ENCODE data around the gene FBXL20. TPM values are rescaled to one million over a fixed set of nuclear protein-coding genes. Genes with fewer than 3 reads are reported as not detected.

Gene FBXL20
- total and polyA plus RNA-seq, 4 donors: 1.6 to 8.4 (median 5.2) TPM

- Histone ChIP-seq H3K9ac (ENCODE audit: low read depth in 1 of 2, low read length in 2 of 2) (no peak overlapping the region), H3K9me3 (ENCODE audit: control insufficient read depth in 4 of 4, low read length in 3 of 4) (no peaks in the 10 kb centered on the region), H3K27ac (ENCODE audit: low read depth in 1 of 2, low read length in 2 of 2) (no peak overlapping the region), H3K36me3 (ENCODE audit: control insufficient read depth in 4 of 4, insufficient read depth in 3 of 4, low read depth in 1 of 4, low read length in 3 of 4) (no peaks in the 10 kb centered on the region), H3K4me3 (ENCODE audit: low read depth in 1 of 3, low read length in 3 of 3) (no peak overlapping the region), H3K27me3 (ENCODE audit: control insufficient read depth in 4 of 4, insufficient read depth in 4 of 4, low read length in 3 of 4) (peaks cover 0 to 2% (median 0%) of the 10 kb centered on the region in 4 donors), H3K4me1 (ENCODE audit: control insufficient read depth in 4 of 4, insufficient read depth in 4 of 4, low read length in 3 of 4) (peaks cover 0 to 5% (median 1%) of the 10 kb centered on the region in 4 donors)
- TF ChIP-seq REST (IDR thresholded peaks at IDR 0.05): no peak
- TF ChIP-seq NR2F2 (IDR thresholded peaks at IDR 0.05): no peak
- TF ChIP-seq ATF3 (IDR thresholded peaks at IDR 0.05): no peak
- TF ChIP-seq GABPA (IDR thresholded peaks at IDR 0.05 in 1 of 2, conservative IDR thresholded peaks at IDR 0.05 in 1 of 2): no peak
- TF ChIP-seq SP1 (IDR thresholded peaks at IDR 0.05): no peak
- no peak for TF ChIP-seq MAX (IDR thresholded peaks at IDR 0.05)
- no peak for TF ChIP-seq HNF4A (conservative IDR thresholded peaks at IDR 0.05)
- no peak for DNase-seq (ENCODE audit: low spot score)
- 89% methylated on average over 11 of the region's 11 CpGs for whole genome bisulfite sequencing
These were observed 189.1 kb downstream of the FBXL20 start for GRCh38 chr17:39212195-39212810.

GRCh38 chr17:39210093-39210434 lies 191.4 kb downstream of the FBXL20 start:
- H3K9ac ChIP-seq (ENCODE audit: low read depth in 1 of 2, low read length in 2 of 2): no peak overlapping the region
- TF ChIP-seq EGR1 (IDR thresholded peaks at IDR 0.05; ENCODE audit: low read depth in 2 of 2) (no peak), FOXA2 (IDR thresholded peaks at IDR 0.05) (no peak)
- no peaks in the 10 kb centered on the region for H3K9me3 ChIP-seq (ENCODE audit: control insufficient read depth in 4 of 4, low read length in 3 of 4)
- H3K27me3 ChIP-seq (ENCODE audit: control insufficient read depth in 4 of 4, insufficient read depth in 4 of 4, low read length in 3 of 4): peaks cover 0 to 2% (median 0%) of the 10 kb centered on the region in 4 donors
- H3K4me1 ChIP-seq (ENCODE audit: control insufficient read depth in 4 of 4, insufficient read depth in 4 of 4, low read length in 3 of 4): peaks cover 0 to 5% (median 1%) of the 10 kb centered on the region in 4 donors
- DNase-seq (ENCODE audit: low spot score): no peak
- H3K27ac ChIP-seq (ENCODE audit: low read depth in 1 of 2, low read length in 2 of 2): no peak overlapping the region
- 13% methylated on average over 22 of the region's 22 CpGs for WGBS
- H3K4me3 ChIP-seq (ENCODE audit: low read depth in 1 of 3, low read length in 3 of 3): peak overlapping the region in 1 of 3 donors; percentile 22
- H3K36me3 ChIP-seq (ENCODE audit: control insufficient read depth in 4 of 4, insufficient read depth in 3 of 4, low read depth in 1 of 4, low read length in 3 of 4): peaks cover 0 to 3% (median 1%) of the 10 kb centered on the region in 4 donors

GRCh38 chr17:39209317-39210092 lies 191.9 kb downstream of the FBXL20 start:
- Histone ChIP-seq H3K4me3 (ENCODE audit: low read depth in 1 of 3, low read length in 3 of 3) (peak overlapping the region in 1 of 3 donors; percentile 22), H3K9me3 (ENCODE audit: control insufficient read depth in 4 of 4, low read length in 3 of 4) (no peaks in the 10 kb centered on the region), H3K27ac (ENCODE audit: low read depth in 1 of 2, low read length in 2 of 2) (no peak overlapping the region), H3K36me3 (ENCODE audit: control insufficient read depth in 4 of 4, insufficient read depth in 3 of 4, low read depth in 1 of 4, low read length in 3 of 4) (peaks cover 0 to 8% (median 6%) of the 10 kb centered on the region in 4 donors), H3K9ac (ENCODE audit: low read depth in 1 of 2, low read length in 2 of 2) (no peak overlapping the region), H3K27me3 (ENCODE audit: control insufficient read depth in 4 of 4, insufficient read depth in 4 of 4, low read length in 3 of 4) (peaks cover 0 to 2% (median 0%) of the 10 kb centered on the region in 4 donors), H3K4me1 (ENCODE audit: control insufficient read depth in 4 of 4, insufficient read depth in 4 of 4, low read length in 3 of 4) (peaks cover 0 to 5% (median 1%) of the 10 kb centered on the region in 4 donors)
- TF ChIP-seq FOXA2 (IDR thresholded peaks at IDR 0.05): no peak
- 8% methylated on average over 39 of the region's 39 CpGs for WGBS
- no peak for DNase-seq (ENCODE audit: low spot score)

Data from liver (tissue), 9 donors.